HEK293T (cell line): ENCODE data around the gene DNAAF1.

ENCODE experiments used
- CTCF ChIA-PET: fragments of 350-600 bp; formaldehyde crosslinking; extraction: SDS; loops from one replicate; lab custom pipeline; 2021; ENCODE audit warnings: antibody characterized with exemption, inconsistent platforms; lab: Yijun Ruan, JAX
- POLR2A ChIA-PET: fragments of 350-600 bp; formaldehyde crosslinking; extraction: SDS; loops from one replicate; lab custom pipeline; 2020; ENCODE audit warnings: antibody characterized with exemption, inconsistent platforms; lab: Yijun Ruan, JAX
- DNase-seq: peaks from one replicate; pipeline ENCODE4 v3.0.0; 2012; ENCODE audit warnings: mixed read lengths; ENCODE audit errors: extremely low spot score
- ARNT ChIP-seq: fragments of 450-650 bp; IDR thresholded peaks from 2 replicates; pipeline ENCODE4 v1.6.1; 2017; ENCODE audit warnings: mild to moderate bottlenecking
- BHLHE40 ChIP-seq: fragments of 450-650 bp; IDR thresholded peaks from 2 replicates; pipeline ENCODE4 v1.6.1; 2016; ENCODE audit warnings: mild to moderate bottlenecking, moderate library complexity, borderline replicate concordance
- CTBP1 ChIP-seq: fragments of 450-650 bp; IDR thresholded peaks from 2 replicates; pipeline ENCODE4 v1.6.1; 2016; ENCODE audit warnings: borderline replicate concordance
- ELF4 ChIP-seq: fragments of 450-650 bp; IDR thresholded peaks from 2 replicates; pipeline ENCODE4 v1.6.1; 2017; ENCODE audit warnings: antibody characterized with exemption
- FOXA1 ChIP-seq: fragments of 450-650 bp; IDR thresholded peaks from 2 replicates; pipeline ENCODE4 v1.6.1; 2016; ENCODE audit warnings: mild to moderate bottlenecking
- FOXK2 ChIP-seq: fragments of 450-650 bp; IDR thresholded peaks from 2 replicates; pipeline ENCODE4 v1.6.1; 2016; ENCODE audit warnings: mild to moderate bottlenecking
- FOXM1 ChIP-seq: fragments of 450-650 bp; IDR thresholded peaks from 2 replicates; pipeline ENCODE4 v1.6.1; 2017; ENCODE audit warnings: mild to moderate bottlenecking, borderline replicate concordance
- HDGF ChIP-seq: fragments of 450-650 bp; IDR thresholded peaks from 2 replicates; pipeline ENCODE4 v1.6.1; 2017; ENCODE audit warnings: antibody characterized with exemption, borderline replicate concordance
- L3MBTL2 ChIP-seq: fragments of 450-650 bp; conservative IDR thresholded peaks from 2 replicates; pipeline ENCODE4 v1.6.1; 2016; ENCODE audit warnings: mild to moderate bottlenecking
- LEF1 ChIP-seq: fragments of 450-650 bp; IDR thresholded peaks from 2 replicates; pipeline ENCODE4 v1.6.1; 2017; ENCODE audit warnings: mild to moderate bottlenecking, borderline replicate concordance
- NFRKB ChIP-seq: fragments of 450-650 bp; IDR thresholded peaks from 2 replicates; pipeline ENCODE4 v1.6.1; 2016; ENCODE audit warnings: mild to moderate bottlenecking, moderate library complexity
- PKNOX1 ChIP-seq: fragments of 450-650 bp; IDR thresholded peaks from 2 replicates; pipeline ENCODE4 v1.6.1; 2016
- SP1 ChIP-seq: fragments of 450-650 bp; IDR thresholded peaks from 2 replicates; pipeline ENCODE4 v1.6.1; 2017
- SUZ12 ChIP-seq: fragments of 450-650 bp; IDR thresholded peaks from 2 replicates; pipeline ENCODE4 v1.6.1; 2016; ENCODE audit warnings: mild to moderate bottlenecking
- TARDBP ChIP-seq: fragments of 450-650 bp; IDR thresholded peaks from 2 replicates; pipeline ENCODE4 v1.6.1; 2016
- ZNF384 ChIP-seq: fragments of 450-650 bp; IDR thresholded peaks from 2 replicates; pipeline ENCODE4 v1.6.1; 2016

Gene DNAAF1

GRCh38 chr16:84159007-84159406 lies 13.9 kb downstream of the DNAAF1 start:
- no peak for DNase-seq
- no peak for TF ChIP-seq SUZ12
- no peak for TF ChIP-seq ELF4
- TF ChIP-seq FOXM1: no peak
- TF ChIP-seq NFRKB: no peak
- no peak for TF ChIP-seq HDGF
- TF ChIP-seq BHLHE40: no peak
- no peak for TF ChIP-seq L3MBTL2
- no peak for TF ChIP-seq PKNOX1
- no peak for TF ChIP-seq TARDBP
- TF ChIP-seq SP1: no peak
- TF ChIP-seq FOXK2: no peak
- no peak for TF ChIP-seq ZNF384
- no peak for TF ChIP-seq CTBP1
- no peak for TF ChIP-seq ARNT
- TF ChIP-seq FOXA1: no peak
- TF ChIP-seq LEF1: no peak
- CTCF ChIA-PET: no interaction called here
- POLR2A ChIA-PET: no interaction called here

DNA sequence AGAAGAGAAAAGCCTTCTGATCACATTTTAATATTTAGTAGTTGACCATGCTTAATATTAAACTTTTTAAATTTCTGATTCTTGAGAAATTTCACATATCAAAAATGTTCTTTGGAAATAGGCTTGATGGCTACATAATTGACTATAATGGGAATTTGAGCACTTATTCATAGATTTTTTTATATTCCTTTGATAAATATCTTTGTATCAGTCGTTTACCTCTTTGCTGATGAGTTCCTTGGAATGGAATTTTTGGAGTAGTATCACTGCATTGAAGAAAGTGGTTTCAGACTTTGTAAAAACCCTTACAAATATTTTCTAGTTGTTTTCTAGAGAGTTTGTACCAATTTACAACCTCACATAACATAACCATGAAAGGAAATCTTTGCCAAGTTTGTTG lies 14.7 kb downstream of the DNAAF1 start:
- CTCF ChIA-PET: no interaction called here
- no peak for DNase-seq
- TF ChIP-seq SUZ12 (no peak), ELF4 (no peak), FOXM1 (no peak), PKNOX1 (no peak), SP1 (no peak), HDGF (no peak), BHLHE40 (no peak), ARNT (no peak), L3MBTL2 (no peak), NFRKB (no peak), FOXA1 (no peak), CTBP1 (no peak), FOXK2 (no peak), LEF1 (no peak)
- POLR2A ChIA-PET: no interaction called here

- ChIA-PET POLR2A (no interaction called here), CTCF (no interaction called here)
- DNase-seq: no peak
- TF ChIP-seq SUZ12 (no peak), TARDBP (no peak), CTBP1 (no peak), HDGF (no peak), LEF1 (no peak), L3MBTL2 (no peak), ELF4 (no peak), FOXA1 (no peak), BHLHE40 (no peak), NFRKB (no peak), ZNF384 (no peak), SP1 (no peak), PKNOX1 (no peak), ARNT (no peak), FOXK2 (no peak), FOXM1 (no peak)
Observed at GRCh38 chr16:84161037-84161436, 15.9 kb downstream of the DNAAF1 start.

GRCh38 chr16:84161801-84162200 lies 16.7 kb downstream of the DNAAF1 start:
- CTCF ChIA-PET: no interaction called here
- no peak for TF ChIP-seq SP1
- no peak for TF ChIP-seq FOXK2
- no peak for TF ChIP-seq TARDBP
- no peak for TF ChIP-seq BHLHE40
- TF ChIP-seq L3MBTL2: no peak
- no peak for TF ChIP-seq CTBP1
- TF ChIP-seq PKNOX1: no peak
- no peak for TF ChIP-seq HDGF
- no peak for TF ChIP-seq ELF4
- no peak for TF ChIP-seq SUZ12
- no peak for TF ChIP-seq NFRKB
- no peak for TF ChIP-seq FOXM1
- no peak for TF ChIP-seq ARNT
- TF ChIP-seq FOXA1: no peak
- no peak for TF ChIP-seq ZNF384
- TF ChIP-seq LEF1: no peak
- DNase-seq: no peak
- POLR2A ChIA-PET: no interaction called here

GRCh38 chr16:84165746-84166145 lies 20.6 kb downstream of the DNAAF1 start:
- no peak for TF ChIP-seq ARNT
- TF ChIP-seq ELF4: no peak
- no peak for TF ChIP-seq FOXK2
- no peak for TF ChIP-seq SUZ12
- TF ChIP-seq ZNF384: no peak
- no peak for TF ChIP-seq NFRKB
- no peak for TF ChIP-seq TARDBP
- no peak for TF ChIP-seq BHLHE40
- no peak for TF ChIP-seq PKNOX1
- no peak for TF ChIP-seq LEF1
- TF ChIP-seq HDGF: no peak
- DNase-seq: no peak
- POLR2A ChIA-PET: no interaction called here
- CTCF ChIA-PET: no interaction called here
